T47D (cell line): ENCODE results near the gene TIAM2.

ENCODE experiments used
- DNase-seq, 2 experiments: peaks; one replicate each; pipeline versions ENCODE4 v3.0.0 to v3.0.0-alpha.2; 2011 to 2012; ENCODE audit warnings: low read depth in 1 of 2, low spot score in 1 of 2
- JUND ChIP-seq: IDR thresholded peaks from 2 replicates; pipeline ENCODE4 v1.6.1; 2012; ENCODE audit warnings: low read depth
- in situ Hi-C: cut with HindIII; loops from 2 replicates; pipeline ENCODE4 v1.10.0; 2016; ENCODE audit warnings: low sequenced_read_pairs, low pct_unique_long_range_greater_than_20kb

TIAM2 gene

DNA sequence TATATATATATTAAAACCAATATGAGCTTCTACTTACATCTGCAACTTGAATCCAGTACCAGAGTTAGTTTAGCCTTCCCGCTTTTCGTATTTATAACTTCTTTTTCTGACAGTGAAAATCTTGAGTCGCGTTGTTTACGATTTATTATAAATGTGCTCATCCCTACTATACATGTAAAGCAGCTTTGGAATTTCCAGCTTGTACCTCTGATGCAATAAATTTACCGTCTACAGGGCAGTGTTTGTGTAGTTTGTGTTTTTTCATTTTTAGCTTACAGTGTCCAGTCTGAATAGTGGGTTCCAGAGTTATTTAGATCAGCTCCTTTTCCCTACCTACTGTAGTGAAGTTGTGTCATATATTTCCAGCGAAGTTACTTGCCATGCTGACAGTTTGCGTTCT, 66.3 kb downstream of the TIAM2 start:
- in situ Hi-C loops, result no loop called here
- no peak for TF ChIP-seq JUND
- no peak for DNase-seq

DNA sequence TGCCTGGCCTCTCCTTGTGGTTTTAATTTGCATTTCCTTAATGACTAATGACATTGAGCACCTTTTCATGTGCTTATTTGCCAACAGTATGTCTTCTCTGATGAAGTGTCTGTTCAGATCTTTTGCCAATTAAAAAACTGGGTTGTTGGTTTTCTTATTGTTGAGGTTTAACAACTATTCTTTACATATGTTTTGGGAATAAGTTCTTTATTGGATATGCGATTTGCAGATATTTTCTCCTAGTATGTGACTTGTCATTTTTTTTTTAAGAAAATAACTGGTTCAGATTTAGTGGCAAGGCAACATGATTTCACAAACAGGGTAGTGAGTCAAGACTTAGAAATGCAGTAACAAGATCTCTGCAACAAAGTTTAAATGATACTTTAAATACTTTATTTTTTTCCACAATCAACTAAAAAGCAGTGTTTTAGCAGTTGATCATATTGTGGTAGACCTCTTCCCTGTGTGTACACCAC, 67.8 kb downstream of the TIAM2 start:
- DNase-seq, result no peak
- no peak for TF ChIP-seq JUND
- in situ Hi-C loops, result no loop called here

DNA sequence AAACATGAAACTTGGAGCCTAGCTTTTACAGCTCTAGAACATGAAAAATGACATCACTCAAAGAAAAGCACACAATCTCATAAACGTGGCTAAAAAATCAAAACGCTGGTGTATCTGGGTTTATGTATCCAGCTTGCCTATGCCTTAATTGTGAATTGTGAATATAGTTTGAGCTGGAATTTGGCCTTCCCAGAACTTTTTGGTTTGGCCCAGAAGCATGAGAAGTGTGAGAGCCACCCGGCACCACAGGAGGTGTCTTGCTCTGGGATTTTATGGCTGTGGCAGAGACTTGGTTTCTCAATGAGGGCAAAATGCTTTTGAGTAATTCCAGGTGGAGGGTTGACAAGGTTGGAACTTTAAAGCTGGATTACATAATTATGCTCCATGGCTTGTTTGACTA, 69.2 kb downstream of the TIAM2 start:
- in situ Hi-C loops, result no loop called here
- no peak for TF ChIP-seq JUND
- DNase-seq, result no peak

DNA sequence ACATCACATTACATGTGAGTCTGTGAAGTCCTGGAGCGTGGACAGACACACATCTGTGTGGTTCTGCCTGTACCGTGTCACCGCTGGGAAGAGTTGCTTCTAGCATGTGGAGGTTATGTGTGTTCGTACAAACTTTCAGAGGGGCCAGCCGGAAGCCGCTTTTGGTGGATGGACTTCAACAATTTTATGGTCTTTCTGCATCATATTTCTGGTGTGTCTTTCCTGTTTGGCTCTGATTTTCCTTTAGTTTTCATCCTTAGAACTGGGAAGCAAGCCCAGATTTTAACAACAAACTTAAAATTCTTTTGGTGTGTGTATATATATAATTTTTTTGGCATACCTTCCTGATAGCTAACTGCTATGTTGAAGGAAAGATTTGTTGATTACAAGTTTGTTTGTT, 71.2 kb downstream of the TIAM2 start:
- in situ Hi-C loops, result no loop called here
- no peak for TF ChIP-seq JUND
- no peak for DNase-seq

DNA sequence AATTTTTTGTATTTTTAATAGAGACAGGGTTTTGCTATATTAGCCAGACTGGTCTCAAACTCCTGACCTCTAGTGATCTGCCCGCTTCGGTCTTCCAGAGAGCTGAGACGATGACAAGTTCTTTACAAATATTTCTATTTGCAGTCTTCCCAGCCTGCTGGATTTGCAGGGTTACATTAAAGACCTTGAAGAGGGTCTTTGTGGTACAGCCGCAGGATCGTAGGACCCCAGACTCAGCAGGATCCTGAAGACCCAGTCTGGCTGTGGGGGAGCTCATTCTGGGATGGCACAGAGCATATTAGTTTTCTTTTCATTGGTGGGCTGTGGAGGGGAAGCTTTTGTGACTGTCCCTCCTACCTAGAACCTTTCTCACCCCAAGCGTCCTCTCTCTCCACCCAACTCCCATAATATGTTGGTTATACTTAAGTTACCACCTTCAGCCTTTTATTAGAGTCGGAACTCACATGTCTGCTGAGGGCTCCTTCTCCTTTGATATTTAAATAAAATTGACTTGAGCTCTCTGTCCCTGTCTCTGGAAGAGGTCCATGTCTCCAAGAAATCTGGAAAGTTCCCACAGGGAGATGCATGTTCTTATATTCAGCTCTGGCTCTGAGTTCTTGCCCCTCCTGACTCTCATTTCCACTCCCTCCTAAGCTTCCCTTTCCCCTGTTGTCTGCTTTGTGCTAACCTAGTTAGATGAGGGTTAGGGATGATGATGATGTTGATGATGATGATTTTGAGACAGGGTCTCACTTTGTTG, 72.0 kb downstream of the TIAM2 start:
- in situ Hi-C loops, result no loop called here
- TF ChIP-seq JUND, result no peak
- no peak for DNase-seq

DNA sequence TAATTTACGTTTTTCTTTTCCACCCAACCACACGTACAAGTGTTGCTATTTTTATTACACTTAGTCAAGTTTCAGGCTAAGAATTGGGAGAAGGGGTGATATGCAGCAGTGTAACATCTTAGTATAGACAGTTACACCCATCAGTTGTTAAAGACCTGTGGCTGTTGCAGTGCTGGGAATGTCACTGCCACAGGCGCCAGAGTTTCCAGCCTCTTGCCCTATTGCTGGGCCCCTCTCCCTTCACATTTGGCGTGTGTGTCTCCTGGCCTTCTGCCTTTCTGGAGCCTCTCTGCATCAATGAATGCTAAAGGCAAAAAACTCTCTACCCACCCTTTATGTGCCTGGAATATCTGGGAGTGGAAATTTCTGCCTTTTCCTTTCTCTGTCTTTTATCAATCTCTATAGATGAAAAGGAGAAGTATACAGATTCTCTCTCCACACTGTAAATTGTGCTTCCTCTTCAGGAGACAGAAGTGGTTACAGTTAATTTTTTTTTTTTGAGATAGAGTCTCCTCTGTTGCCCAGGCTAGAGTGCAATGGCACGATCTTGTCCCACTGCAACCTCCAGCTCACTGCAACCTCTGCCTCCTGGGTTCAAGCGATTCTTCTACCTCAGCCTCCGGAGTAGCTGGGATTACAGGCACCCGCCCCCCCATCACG, 73.0 kb downstream of the TIAM2 start:
- no peak for DNase-seq
- in situ Hi-C loops, result no loop called here
- no peak for TF ChIP-seq JUND

DNA sequence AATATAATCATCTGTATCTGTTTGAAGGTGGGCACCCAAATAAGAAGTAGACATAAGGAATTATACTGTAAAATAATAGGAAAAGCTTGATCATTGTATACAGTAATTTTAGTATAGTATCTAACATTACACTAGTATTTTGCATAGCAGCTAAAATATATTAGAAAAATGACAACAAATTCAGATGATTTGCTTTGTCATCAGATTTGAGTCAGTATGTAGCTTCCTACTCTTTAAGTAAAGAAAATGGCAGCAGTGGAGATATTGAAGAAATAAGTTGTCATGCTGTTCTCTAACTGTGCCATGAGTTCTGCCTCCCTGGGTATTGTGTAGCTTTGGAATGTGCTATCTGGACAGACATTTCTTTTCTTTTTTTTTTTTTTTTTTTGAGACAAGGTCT, 74.4 kb downstream of the TIAM2 start:
- in situ Hi-C loops, result no loop called here
- TF ChIP-seq JUND, result no peak

DNA sequence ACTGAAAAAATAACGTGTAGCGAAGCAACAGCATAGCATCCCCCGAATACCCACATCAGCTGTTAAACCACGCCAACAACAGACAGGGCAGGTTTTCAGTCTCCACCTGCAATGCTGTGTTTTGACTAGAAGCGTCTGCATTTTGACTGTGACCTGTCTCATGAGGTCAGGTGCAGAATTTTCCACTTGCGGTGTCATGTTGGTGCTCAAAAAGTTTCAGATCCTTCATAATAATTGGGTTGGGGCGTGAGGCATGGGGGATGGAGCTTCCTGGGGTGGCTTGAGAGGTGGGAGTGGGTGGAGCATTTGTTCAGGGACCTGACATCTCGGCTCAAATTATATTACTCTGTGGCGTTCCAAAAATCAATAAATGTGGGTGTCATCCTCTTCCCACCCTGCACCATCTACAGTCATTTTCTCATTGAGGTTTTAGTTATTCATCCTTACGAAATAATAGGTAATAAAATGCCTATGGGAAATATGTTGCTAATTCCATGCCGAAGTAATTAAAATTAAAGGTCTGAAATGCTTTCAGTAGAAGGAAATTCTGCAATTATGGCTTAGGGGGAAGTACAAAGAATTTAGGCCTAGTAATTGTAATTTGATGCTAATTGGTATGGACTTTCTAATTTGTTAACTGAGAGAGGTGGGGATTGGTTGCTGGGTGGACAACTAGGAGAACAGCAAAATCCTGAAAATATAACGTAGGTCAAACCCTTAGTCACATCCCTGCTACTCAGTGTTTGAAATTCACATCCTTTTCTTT, 81.0 kb downstream of the TIAM2 start:
- in situ Hi-C loops, result no loop called here
- no peak for DNase-seq
- no peak for TF ChIP-seq JUND

More for the DNA sequence above, 74.4 kb downstream of the TIAM2 start:
- DNase-seq, result no peak

DNA sequence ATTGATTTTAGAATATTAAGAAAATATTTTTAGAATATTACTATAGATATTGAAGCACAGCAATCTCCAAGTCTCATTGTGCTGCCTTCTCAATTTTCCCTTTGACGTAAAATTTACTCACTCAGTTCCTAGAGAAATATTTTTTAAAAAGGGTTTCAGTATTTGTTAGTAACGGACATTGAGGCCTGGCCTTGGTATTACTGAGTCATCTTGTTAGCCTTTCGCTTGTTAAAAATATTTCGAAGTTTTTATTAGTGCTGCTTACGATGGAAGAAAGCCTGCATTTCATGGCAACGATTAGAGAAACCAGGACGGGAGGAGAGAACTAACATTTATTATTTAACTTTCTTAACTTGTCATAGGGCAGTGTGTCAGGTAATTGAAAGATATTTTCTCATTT, 82.2 kb downstream of the TIAM2 start:
- no peak for DNase-seq
- in situ Hi-C loops, result no loop called here
- TF ChIP-seq JUND, result no peak

DNA sequence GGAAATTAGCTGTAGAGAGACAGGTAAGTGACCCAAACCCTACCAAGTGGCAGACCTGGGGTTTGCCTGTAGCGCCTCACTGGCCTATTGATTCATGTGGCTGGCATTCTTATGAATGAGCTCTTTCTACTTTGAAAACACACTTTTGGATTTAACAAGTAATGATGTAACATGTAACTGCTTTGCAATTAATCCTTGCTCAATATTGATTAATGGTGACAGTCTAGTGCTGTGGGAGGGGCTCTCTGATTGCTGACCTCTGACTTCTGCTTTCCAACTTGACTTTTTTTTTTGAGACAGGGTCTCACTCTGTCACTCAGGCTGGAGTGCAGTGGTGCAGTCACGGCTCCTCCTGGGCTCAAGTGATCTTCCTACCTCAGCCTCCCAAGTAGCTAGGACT, 82.7 kb downstream of the TIAM2 start:
- in situ Hi-C loops, result no loop called here
- no peak for TF ChIP-seq JUND
- no peak for DNase-seq

DNA sequence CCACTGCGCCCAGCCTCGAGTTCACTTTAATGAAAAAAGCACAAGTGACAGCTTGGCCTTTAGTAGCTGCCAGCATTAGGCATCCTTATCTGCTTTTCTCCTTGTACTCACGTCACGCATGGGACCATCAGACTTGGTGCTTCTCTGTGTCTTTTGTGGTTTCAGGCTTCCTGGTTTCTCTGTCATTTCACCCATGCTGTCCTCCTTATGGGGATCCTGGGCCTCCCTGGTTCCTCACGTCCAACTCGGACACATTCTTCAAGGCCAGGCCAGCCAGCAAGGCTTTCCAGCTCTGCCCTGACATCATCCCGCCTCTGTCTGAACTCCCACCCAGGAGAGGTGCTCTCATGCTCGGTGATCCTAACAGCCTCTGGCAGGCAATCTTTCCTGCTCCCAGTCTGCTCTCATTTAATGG, 83.2 kb downstream of the TIAM2 start:
- in situ Hi-C loops, result no loop called here
- no peak for DNase-seq
- no peak for TF ChIP-seq JUND

DNA sequence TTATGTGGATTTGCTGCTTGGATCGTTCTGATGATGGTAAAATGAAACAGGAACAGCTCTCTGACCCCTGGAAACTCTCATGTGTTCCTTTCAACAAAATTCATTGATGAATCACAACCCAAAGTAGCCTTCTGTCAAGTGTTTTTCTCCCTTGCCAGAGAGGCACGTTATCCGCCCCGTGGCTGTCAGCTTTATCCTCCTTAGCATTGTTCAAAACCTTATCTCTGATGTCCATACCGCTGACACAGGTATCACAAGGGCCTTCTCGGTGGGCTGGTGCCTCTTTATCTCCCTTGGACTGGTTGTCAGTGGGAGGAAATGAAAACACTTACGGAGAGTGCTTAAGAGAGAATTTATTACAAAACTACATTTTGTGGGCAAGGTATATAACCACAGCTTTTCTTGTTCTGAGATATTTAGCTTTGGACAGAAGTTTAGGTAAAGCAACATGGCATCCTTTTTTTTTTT, 84.9 kb downstream of the TIAM2 start:
- in situ Hi-C loops, result no loop called here
- TF ChIP-seq JUND, result no peak
- no peak for DNase-seq
